LNCaP clone FGC (cell line): ENCODE results near the gene MAPKAPK2.

Source experiments
- DNase-seq: peaks from one replicate; pipeline ENCODE4 v3.0.0-alpha.2; 2011; ENCODE audit warnings: low read depth
- H3K4me3 ChIP-seq: 2 replicates; pipeline ENCODE4 v1.5.1; 2011; ENCODE audit warnings: mild to moderate bottlenecking, low read depth, low read length, control low read depth
- TF ChIP-seq, protein P1 (sequence below): IDR thresholded peaks from 2 replicates; pipeline ENCODE4 v1.5.1; 2012; ENCODE audit warnings: mild to moderate bottlenecking; ENCODE audit not compliant: control insufficient read depth, insufficient read depth; ENCODE audit errors: extremely low read depth

MAPKAPK2 gene

DNA sequence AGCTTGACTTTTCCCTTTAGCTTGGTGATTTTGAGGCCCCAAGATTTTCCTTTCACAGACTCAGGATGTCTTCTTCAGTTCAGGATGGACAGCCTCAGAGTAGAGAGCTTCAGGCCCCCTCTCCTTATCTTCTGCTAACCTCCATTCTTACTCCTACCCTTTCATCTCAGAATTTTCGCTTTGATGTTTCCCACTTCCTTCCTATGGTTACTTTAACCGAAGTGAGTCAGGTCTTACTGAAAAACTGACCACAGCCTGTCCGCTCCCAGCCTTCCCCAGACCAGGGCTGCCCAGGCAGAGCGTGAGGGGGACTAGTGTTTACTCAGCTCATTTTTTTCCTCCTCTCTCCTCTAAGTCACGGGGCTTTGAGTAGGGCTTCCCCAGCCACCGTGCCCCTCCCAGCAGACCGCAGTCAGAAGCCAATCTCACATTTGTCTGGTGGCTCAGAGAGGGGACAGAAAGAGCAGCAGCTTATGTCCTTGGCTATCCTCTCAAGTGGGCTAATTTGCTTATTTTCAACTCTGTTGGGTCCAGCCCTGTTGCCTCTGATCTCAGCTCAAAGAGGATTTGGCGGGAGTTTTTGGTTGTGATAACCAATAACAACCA is 81.6 kb downstream of the MAPKAPK2 start:
- TF ChIP-seq, protein P1, sequence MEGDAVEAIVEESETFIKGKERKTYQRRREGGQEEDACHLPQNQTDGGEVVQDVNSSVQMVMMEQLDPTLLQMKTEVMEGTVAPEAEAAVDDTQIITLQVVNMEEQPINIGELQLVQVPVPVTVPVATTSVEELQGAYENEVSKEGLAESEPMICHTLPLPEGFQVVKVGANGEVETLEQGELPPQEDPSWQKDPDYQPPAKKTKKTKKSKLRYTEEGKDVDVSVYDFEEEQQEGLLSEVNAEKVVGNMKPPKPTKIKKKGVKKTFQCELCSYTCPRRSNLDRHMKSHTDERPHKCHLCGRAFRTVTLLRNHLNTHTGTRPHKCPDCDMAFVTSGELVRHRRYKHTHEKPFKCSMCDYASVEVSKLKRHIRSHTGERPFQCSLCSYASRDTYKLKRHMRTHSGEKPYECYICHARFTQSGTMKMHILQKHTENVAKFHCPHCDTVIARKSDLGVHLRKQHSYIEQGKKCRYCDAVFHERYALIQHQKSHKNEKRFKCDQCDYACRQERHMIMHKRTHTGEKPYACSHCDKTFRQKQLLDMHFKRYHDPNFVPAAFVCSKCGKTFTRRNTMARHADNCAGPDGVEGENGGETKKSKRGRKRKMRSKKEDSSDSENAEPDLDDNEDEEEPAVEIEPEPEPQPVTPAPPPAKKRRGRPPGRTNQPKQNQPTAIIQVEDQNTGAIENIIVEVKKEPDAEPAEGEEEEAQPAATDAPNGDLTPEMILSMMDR: no peak
- H3K4me3 ChIP-seq: no peak overlapping the region
- DNase-seq: no peak

DNA sequence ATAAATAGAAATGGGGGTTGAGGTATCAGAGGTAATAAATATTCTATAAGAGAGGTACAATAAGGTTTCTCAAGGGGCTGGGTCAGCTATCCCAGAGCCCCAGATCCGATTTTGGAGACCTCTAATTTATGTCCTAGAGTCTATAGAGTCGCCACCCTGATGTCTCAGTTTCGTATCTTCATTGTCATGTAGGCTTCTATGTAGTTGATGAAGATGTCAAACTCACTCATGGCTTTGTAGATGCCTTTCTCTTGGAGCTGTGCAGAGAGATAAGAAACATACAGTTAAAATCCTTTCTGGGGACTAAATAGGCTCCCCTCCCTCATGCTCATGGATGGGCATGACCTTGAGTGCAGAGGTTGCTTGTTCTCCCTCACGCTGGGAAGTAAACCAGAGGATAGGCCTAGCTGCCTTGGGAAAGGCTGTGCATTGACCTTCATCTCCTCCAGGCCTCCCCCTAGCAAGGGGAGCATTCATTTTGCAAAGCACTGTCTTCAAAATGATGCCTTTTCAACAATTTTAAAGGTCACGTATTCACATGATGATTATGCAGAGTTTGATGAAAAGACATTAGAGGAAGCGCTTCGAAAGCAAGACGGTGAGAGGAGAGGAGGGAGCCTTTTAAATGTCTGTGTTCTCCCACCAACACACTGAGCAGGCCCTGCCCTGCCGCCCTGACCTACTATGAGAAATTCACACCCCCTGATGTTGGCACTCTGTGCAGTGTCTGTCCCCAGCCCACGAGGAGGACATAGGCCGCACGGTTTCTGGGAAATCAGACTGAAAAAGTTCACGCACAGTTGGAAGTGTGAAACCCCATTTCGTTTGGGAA is 84.0 kb downstream of the MAPKAPK2 start:
- no peak for DNase-seq
- TF ChIP-seq, protein P1: no peak
- no peak overlapping the region for H3K4me3 ChIP-seq

DNA sequence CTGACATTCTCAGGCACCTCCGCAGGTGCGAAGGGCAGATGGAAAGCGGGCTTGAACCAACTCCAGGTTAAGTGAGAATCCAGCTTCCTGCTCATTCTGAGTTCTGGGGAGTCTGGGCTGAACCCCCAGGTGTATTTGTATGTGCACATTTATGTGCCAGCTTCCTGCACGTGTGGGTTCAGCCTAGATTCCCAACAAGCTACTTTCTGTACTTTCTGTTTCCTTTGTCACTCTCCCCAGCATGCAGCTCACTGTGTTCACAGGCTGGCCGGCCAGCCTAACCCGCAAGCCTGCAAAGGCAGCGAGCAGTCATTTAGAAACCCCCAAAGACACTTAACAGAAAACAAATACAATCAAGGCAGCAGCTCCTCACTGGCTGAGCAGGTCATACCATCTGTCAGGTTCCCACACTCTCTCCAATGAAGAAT is 84.6 kb downstream of the MAPKAPK2 start:
- H3K4me3 ChIP-seq: no peak overlapping the region
- TF ChIP-seq, protein P1: no peak
- DNase-seq: no peak

DNA sequence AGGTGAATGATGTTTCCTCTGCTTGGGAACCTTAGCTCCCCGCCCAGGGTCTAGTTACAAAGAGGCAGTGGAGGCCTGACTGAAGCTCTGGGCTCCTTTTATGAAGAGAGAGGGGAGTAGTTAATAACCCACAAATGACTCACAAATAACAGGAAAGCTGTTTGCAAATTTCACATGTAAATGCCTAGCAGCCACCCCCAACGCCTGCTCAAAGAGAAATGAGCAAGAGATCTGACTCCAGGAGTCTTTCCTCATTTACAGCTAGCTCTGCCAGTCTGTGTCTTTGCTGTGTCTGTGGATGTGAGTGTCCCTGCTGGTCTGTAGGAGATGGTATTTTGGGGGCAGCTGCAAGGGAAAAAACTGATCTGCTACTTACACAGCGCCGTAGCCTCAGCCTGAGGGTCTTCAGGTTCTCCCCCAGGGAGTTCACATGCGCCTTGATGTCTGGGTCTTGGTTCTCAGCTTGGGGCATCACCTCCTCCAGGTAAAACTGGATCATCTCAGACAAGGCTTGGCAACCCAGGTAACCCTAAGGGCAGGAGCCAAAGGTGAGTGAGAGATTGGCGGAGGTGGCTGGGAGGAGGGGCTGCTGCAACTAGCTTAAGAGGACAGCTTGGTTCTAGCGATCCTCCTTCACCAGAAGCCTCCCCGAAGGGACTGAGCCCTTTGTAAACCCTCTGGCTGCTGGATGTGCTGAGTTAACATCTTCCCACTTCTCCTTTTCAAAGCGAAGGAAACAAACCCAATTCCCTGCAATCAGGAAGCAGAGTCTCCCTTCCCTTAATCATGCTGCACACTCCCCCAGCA is 86.0 kb downstream of the MAPKAPK2 start, which contains the start of gene IL19:
Gene IL19 (plus strand): TSS at position 243 of the 807 bp plus-strand sequence. CDS start 65,890 bp downstream, outside the sequence.
- H3K4me3 ChIP-seq: no peak within 1 kb of the TSS
- TF ChIP-seq, protein P1: no peak
- DNase-seq: no peak

DNA sequence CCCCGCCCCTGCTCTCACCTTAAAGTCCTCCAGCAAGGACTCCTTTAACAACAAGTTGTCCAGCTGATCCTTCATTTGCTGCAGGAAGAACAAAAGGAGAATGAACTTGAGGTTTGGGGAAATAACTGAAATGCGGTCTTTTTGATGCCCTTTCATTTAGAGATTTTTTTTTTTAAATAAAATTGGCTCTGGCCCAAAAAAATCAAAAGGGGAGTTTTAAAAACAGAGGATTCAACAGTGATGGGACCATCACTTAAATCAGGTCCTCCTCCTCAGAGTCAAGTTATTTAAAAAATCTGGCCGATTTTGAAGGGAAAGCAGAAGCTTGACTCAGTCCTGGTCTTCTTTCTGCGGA is 86.6 kb downstream of the MAPKAPK2 start:
- DNase-seq: no peak
- TF ChIP-seq, protein P1: no peak
- H3K4me3 ChIP-seq: no peak overlapping the region

DNA sequence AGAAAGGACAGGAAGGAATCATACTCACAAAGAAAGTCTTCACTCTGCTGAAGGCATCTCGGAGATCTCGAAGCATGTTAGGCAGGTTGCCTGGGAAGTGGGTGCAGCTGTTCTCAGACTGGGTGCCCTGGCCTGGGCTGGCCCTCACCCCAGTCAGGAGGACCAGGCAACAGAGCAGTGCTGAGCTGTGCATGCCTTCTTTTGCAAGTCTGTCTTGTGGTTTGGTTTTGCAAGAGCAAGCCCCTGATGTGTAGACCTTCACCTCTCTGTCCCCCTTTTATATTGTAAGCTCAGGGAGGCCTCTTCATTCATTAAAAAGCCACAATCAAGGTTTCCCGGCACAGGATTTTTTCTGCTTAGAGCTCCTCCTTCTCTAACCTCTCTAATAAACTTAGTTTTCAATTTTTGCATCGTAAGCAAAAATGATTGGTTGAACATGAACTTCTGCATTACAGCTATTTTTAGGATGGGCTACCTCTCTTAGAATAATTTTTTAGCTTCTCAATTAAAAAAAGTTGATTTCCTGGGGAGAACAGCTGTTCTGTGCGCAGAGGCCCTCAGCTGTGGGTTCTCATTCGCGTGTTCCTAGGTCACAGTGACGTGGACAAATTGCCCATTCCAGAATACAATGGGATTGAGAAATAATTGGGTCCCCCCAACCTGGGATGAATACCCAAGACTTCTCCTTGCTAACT is 87.7 kb downstream of the MAPKAPK2 start, which contains the start of gene IL10:
Gene IL10 (minus strand): TSS at position 252 of the 695 bp plus-strand sequence. CDS start 59 bp downstream, at position 193.
- DNase-seq: no peak
- H3K4me3 ChIP-seq: no peak within 1 kb of the TSS
- TF ChIP-seq, protein P1: no peak
